Keratinocyte (primary cell): ENCODE measurements around the gene FNDC4.
"Not testable (repeated sequence)": the region's sequence is repeated elsewhere in the genome, so short reads cannot be mapped to it uniquely, and the experiment has no call there.

Experiments used
- EZH2 ChIP-seq: IDR thresholded peaks from one replicate; pipeline ENCODE4 v1.6.1; 2012; ENCODE audit warnings: inconsistent platforms, mild to moderate bottlenecking, low read length, moderate library complexity
- TF ChIP-seq, protein P1 (sequence below), 3 experiments: IDR thresholded peaks in 1 of 3; conservative IDR thresholded peaks in 1 of 3; optimal IDR thresholded peaks in 1 of 3; 2 replicates in 2 of 3; 3 replicates in 1 of 3; pipeline versions ENCODE3 to v1.5.1; 2011; ENCODE audit warnings: low read length in 3 of 3, mild to moderate bottlenecking in 3 of 3, moderate library complexity in 2 of 3, control low read depth in 1 of 3, inconsistent platforms in 1 of 3; ENCODE audit not compliant: insufficient read depth in 2 of 3; ENCODE audit errors: extremely low read depth in 1 of 3

DNA sequence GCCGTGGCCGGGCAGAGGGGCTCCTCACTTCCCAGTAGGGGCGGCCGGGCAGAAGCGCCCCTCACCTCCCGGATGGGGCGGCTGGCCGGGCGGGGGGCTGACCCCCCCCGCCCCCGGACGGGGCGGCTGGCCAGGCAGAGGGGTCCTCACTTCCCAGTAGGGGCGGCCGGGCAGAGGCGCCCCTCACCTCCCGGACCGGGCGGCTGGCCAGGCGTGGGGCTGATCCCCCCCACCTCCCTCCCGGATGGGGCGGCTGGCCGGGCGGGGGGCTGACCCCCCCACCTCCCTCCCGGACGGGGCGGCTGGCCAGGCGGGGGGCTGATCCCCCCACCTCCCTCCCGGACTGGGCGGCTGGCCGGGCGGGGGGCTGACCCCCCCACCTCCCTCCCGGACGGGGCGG lies 44.6 kb upstream of the FNDC4 start:
- TF ChIP-seq, protein P1, sequence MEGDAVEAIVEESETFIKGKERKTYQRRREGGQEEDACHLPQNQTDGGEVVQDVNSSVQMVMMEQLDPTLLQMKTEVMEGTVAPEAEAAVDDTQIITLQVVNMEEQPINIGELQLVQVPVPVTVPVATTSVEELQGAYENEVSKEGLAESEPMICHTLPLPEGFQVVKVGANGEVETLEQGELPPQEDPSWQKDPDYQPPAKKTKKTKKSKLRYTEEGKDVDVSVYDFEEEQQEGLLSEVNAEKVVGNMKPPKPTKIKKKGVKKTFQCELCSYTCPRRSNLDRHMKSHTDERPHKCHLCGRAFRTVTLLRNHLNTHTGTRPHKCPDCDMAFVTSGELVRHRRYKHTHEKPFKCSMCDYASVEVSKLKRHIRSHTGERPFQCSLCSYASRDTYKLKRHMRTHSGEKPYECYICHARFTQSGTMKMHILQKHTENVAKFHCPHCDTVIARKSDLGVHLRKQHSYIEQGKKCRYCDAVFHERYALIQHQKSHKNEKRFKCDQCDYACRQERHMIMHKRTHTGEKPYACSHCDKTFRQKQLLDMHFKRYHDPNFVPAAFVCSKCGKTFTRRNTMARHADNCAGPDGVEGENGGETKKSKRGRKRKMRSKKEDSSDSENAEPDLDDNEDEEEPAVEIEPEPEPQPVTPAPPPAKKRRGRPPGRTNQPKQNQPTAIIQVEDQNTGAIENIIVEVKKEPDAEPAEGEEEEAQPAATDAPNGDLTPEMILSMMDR (optimal IDR thresholded peaks at IDR 0.05 in 1 of 3, IDR thresholded peaks at IDR 0.05 in 1 of 3, conservative IDR thresholded peaks at IDR 0.05 in 1 of 3; ENCODE audit: extremely low read depth in 1 of 3, insufficient read depth in 2 of 3, low read length in 3 of 3) = not testable (repeated sequence)
- TF ChIP-seq EZH2 = not testable (repeated sequence)
